ENCODE measurements around the gene ADGRD2.

Gene ADGRD2

GRCh38 chr9:124477648-124478285 is 27.5 kb downstream of the ADGRD2 start:
- in situ Hi-C loops (cut with HindIII; ENCODE audit: low sequenced_read_pairs) = no loop called here

- in situ Hi-C loops (cut with HindIII; ENCODE audit: low sequenced_read_pairs) = no loop called here
Observed at GRCh38 chr9:124478354-124478753, 28.1 kb downstream of the ADGRD2 start.

GRCh38 chr9:124479371-124479770 is 29.1 kb downstream of the ADGRD2 start:
- in situ Hi-C loops (cut with HindIII; ENCODE audit: low sequenced_read_pairs) = no loop called here

GRCh38 chr9:124479947-124480620 is 29.8 kb downstream of the ADGRD2 start:
- in situ Hi-C loops (cut with HindIII; ENCODE audit: low sequenced_read_pairs) = no loop called here

- in situ Hi-C loops (cut with HindIII; ENCODE audit: low sequenced_read_pairs) = no loop called here
Observed at GRCh38 chr9:124480621-124480981, 30.4 kb downstream of the ADGRD2 start.

- in situ Hi-C loops (cut with HindIII; ENCODE audit: low sequenced_read_pairs) = no loop called here
Observed at GRCh38 chr9:124481115-124481514, 30.9 kb downstream of the ADGRD2 start.

GRCh38 chr9:124482431-124483031 is 32.3 kb downstream of the ADGRD2 start:
- in situ Hi-C loops (cut with HindIII; ENCODE audit: low sequenced_read_pairs) = no loop called here

GRCh38 chr9:124483481-124483880 is 33.2 kb downstream of the ADGRD2 start:
- in situ Hi-C loops (cut with HindIII; ENCODE audit: low sequenced_read_pairs) = no loop called here

- in situ Hi-C loops (cut with HindIII; ENCODE audit: low sequenced_read_pairs) = no loop called here
Observed at GRCh38 chr9:124485201-124485600, 35.0 kb downstream of the ADGRD2 start.

GRCh38 chr9:124485936-124486335 is 35.7 kb downstream of the ADGRD2 start:
- in situ Hi-C loops (cut with HindIII; ENCODE audit: low sequenced_read_pairs) = no loop called here

GRCh38 chr9:124486778-124487259 is 36.6 kb downstream of the ADGRD2 start:
- in situ Hi-C loops (cut with HindIII; ENCODE audit: low sequenced_read_pairs) = no loop called here

GRCh38 chr9:124487260-124488182 is 37.3 kb downstream of the ADGRD2 start:
- in situ Hi-C loops (cut with HindIII; ENCODE audit: low sequenced_read_pairs) = no loop called here

GRCh38 chr9:124488641-124489210 is 38.5 kb downstream of the ADGRD2 start:
- in situ Hi-C loops (cut with HindIII; ENCODE audit: low sequenced_read_pairs) = no loop called here

GRCh38 chr9:124489222-124489621 is 39.0 kb downstream of the ADGRD2 start:
- in situ Hi-C loops (cut with HindIII; ENCODE audit: low sequenced_read_pairs) = no loop called here

- in situ Hi-C loops (cut with HindIII; ENCODE audit: low sequenced_read_pairs) = no loop called here
Observed at GRCh38 chr9:124490004-124490403, 39.8 kb downstream of the ADGRD2 start.

- in situ Hi-C loops (cut with HindIII; ENCODE audit: low sequenced_read_pairs) = no loop called here
Observed at GRCh38 chr9:124491049-124491975, 41.1 kb downstream of the ADGRD2 start.

- in situ Hi-C loops (cut with HindIII; ENCODE audit: low sequenced_read_pairs) = no loop called here
Observed at GRCh38 chr9:124492818-124493217, 42.6 kb downstream of the ADGRD2 start.

- in situ Hi-C loops (cut with HindIII; ENCODE audit: low sequenced_read_pairs) = no loop called here
Observed at GRCh38 chr9:124493218-124493617, 43.0 kb downstream of the ADGRD2 start.

- in situ Hi-C loops (cut with HindIII; ENCODE audit: low sequenced_read_pairs) = no loop called here
Observed at GRCh38 chr9:124493794-124494479, 43.7 kb downstream of the ADGRD2 start.
